CD1c-positive myeloid dendritic cell (primary cell): Measurements from ENCODE around the gene ACTRT2.

Experiments
- DNase-seq: peaks from one replicate; pipeline ENCODE4 v3.0.0-alpha.2; 2016; ENCODE audit errors: extremely low spot score

ACTRT2 gene

GRCh38 chr1:3069491-3070308 lies 48.4 kb downstream of the ACTRT2 start:
- no peak for DNase-seq

GRCh38 chr1:3070309-3070643 lies 49.0 kb downstream of the ACTRT2 start:
- DNase-seq: no peak

- DNase-seq: no peak
These were observed 49.6 kb downstream of the ACTRT2 start for GRCh38 chr1:3070644-3071564.

- DNase-seq: no peak
These were observed 50.5 kb downstream of the ACTRT2 start for GRCh38 chr1:3071565-3072390.
